Measurements from ENCODE around the gene CDPF1.

DNA sequence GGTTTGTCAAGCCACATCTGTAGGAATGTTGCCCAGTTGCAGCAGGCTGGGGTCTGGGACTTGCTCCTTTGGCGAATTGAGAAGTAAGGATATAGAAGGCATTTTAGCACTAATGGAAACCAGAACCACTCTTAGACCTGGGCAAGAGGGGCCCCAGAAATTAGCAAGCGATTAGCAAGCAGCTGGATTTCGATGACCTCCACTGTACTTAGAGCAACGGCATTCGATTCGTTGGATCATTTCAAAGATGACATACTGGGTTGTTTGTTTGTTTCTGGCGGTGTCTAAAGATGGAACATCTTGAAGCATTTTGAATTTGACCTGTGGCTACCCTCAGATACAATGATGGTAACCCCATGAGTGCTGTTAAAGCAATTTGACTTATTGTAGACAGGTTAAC lies 1.2 kb upstream of the CDPF1 start:
- TF ChIP-seq POLR2A (IDR thresholded peaks at IDR 0.05; ENCODE audit: low read depth, low read length) (no peak), TAF1 (IDR thresholded peaks at IDR 0.05; ENCODE audit: low read depth, low read length) (no peak)
